Measurements from ENCODE around the gene ZFP3.
"Not testable (repeated sequence)": the region's sequence is repeated elsewhere in the genome, so short reads cannot be mapped to it uniquely, and the experiment has no call there.

The ZFP3 gene

DNA sequence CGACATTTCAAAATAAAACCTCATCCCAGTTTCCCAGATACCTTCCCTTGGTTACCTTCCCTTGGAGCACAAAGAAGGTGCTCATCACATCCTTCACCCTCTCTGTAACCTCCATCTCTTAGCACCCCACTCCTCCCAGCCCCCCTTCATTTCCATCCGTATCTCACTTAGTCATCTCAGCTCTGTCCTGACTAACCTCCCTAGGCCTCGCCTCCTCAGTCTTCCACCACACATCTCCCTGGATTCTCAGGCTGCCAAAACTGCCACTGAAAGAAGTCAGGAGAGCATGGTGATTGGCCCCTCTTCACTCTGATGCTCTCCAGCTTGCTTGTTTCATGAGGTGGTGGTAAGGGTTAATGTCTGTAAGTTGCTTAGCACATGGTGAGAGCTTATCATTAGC, 2.3 kb downstream of the ZFP3 start:
- DNase-seq = no peak

DNA sequence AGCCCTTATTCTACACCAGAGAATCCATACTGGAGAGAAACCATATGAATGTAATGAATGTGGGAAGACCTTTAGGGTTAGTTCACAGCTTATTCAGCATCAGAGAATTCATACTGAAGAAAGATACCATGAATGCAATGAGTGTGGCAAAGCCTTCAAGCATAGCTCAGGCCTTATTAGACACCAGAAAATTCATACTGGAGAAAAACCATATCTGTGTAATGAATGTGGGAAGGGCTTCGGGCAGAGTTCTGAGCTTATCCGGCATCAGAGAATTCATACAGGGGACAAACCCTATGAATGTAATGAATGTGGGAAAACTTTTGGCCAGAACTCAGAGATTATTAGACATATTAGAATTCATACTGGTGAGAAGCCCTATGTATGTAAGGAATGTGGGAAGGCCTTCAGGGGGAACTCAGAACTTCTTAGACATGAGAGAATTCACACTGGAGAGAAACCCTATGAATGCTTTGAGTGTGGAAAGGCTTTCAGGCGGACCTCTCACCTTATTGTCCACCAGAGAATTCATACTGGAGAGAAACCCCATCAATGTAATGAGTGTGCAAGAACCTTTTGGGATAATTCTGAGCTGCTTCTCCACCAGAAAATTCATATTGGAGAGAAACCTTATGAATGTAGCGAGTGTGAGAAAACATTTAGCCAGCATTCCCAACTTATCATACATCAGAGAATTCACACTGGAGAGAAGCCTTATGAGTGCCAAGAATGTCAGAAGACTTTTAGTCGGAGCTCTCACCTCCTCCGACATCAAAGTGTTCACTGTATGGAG, 14.1 kb downstream of the ZFP3 start:
- no peak for DNase-seq

DNA sequence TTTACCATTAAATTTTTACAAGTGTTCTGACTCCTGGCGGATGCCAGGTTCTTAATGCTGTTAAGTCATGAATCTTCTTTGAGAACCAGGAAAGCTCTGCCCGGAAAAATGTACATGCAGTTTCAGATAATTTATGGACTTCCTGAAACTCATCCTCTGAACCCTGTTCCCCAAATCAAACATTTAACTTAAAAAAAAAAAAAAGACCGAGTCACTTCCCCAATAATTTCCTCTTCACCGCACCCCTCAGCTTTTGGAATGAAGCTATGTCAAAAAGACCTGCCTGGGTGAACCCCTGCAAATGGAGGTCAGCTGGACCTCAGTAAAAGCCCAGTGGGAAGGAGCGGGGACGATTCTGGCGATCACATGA, 18.4 kb downstream of the ZFP3 start:
- DNase-seq = no peak

DNA sequence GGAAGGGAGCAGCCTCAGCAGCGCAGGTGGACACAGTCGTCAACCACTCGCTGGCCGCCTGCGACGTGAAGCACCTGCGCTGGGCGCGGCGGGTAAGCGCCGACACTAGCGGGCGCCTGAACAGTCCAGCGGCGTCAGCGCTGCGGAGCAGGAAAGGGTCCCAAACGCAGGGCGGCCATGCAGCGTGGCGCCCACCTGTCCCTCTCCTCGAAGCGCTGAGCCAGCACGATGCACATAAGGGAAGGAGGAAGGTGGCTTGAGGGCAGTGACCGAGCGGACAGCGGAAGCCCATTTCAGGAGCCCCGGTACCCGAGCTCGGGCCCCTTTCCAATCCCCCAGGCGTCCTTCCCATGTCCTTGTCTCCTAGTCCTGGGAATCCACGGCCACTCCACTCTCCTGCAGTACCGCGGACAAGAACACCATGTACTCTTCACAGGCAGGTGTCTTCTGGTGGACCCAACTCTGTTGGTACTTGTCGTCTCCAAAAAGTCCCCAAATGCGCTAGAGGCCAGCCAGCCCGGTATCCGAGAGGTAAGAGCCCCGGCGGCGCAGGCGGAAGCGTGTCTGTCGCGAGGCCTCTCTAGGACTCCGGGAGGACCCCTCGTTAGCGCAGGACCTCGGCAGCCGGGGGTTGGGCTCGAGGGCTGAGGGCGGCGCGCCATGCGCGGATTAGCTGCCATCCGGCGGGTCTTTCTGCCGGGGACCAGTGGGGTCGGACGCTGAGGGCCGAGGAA, 19.0 kb downstream of the ZFP3 start:
- no peak for DNase-seq

DNA sequence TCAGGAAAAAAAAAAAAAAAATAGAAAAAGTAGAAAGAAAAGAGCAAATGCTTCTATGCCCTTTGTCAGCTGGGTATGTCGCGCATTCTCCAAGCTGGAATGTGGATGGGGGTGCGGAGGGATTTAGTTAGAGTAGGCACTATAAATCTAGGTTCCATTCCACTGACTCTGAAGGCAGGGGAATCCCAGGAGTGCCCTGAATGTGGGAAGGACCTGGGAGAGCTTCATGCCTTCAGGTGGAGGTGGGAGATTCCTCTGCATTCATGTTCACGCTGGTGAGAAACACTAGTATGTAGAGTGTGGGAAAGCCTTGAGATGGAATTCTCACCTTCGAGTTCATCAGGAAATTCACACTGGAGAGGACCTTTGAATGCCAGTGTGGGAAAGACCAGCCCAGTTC, 21.0 kb downstream of the ZFP3 start:
- no peak for DNase-seq

DNA sequence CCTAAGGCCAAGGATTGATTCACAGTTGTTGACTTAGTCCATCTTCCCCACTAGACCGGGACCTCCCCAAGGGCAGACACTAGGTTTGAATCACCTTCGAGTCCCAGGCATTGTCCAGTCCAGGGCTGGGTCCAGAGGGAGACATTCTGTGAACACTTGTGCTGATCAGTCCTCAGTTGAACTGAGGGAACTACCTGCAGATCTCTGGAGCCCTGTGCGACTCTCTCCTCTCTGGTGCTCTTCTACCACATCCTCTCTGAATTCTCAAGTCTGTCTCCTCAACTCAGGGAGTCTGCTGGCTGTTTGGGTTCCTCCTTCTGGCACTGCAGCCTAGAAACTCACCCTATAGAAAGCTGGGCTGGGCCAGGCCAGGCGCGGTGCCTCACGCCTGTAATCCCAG, 22.6 kb downstream of the ZFP3 start:
- DNase-seq = no peak

DNA sequence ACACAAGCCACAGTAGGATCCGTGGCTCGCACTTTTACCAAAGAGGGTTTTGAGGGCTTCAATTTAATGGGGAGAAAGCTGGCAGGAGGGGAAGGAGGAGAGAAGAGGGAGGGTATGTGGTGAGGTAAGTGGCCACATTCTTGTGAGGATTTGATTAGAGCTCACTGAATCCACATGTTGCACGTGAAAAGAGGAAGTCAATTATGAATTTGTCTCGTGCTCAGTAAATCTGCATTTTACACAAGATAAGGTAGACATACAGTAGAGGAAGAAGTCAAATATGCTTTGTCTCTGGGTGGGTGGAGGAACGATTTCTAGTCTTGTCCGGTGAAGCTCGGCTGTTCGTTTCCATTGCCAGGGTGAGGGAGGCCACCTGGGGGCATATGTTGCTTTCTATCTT, 32.5 kb downstream of the ZFP3 start:
- DNase-seq = no peak

DNA sequence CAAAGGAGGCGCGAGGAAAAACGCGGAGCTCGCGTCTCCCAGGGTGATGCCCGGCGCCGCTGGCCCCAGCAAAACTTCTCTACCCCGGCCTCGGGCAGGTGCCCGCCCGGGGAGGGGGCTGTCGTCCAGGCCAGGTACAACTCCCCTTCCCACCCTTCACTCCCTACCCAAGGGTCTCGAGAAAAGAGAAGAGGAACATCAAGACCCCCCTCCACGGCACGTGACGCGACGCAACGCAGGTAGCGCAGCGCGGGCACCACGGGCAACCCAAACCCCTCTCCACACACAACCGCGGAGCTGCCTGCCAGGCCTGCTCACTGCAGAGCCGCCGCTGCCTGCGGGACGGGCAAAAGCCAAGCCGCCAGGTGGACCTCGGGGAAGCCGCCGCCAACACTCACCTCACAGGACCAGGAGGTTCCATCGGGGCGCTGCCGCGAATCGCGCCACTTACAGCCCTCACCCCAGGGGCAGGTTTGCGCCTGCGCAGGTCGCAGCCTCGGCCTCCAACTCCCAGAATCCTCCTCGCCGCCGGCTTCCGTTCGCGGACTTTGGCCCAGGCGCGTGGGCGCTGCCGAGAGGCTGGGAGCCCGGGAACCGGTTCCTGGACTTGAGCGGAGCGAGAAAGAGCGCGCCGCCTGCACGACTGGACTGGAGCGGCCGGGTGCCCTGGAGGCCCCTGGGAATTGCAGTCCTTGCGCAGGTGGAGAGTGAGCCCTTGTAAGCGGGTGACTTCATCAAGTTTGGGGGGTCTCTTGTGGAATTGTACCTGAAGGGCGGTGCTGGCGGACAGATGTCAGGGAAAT, 33.3 kb downstream of the ZFP3 start, which contains the start of gene ZNF232:
Gene ZNF232, minus strand, starts transcription at position 477 of the 803 bp plus-strand sequence. Its CDS starts 56 bp downstream, at position 421.
- peak; percentile 82 for DNase-seq

DNA sequence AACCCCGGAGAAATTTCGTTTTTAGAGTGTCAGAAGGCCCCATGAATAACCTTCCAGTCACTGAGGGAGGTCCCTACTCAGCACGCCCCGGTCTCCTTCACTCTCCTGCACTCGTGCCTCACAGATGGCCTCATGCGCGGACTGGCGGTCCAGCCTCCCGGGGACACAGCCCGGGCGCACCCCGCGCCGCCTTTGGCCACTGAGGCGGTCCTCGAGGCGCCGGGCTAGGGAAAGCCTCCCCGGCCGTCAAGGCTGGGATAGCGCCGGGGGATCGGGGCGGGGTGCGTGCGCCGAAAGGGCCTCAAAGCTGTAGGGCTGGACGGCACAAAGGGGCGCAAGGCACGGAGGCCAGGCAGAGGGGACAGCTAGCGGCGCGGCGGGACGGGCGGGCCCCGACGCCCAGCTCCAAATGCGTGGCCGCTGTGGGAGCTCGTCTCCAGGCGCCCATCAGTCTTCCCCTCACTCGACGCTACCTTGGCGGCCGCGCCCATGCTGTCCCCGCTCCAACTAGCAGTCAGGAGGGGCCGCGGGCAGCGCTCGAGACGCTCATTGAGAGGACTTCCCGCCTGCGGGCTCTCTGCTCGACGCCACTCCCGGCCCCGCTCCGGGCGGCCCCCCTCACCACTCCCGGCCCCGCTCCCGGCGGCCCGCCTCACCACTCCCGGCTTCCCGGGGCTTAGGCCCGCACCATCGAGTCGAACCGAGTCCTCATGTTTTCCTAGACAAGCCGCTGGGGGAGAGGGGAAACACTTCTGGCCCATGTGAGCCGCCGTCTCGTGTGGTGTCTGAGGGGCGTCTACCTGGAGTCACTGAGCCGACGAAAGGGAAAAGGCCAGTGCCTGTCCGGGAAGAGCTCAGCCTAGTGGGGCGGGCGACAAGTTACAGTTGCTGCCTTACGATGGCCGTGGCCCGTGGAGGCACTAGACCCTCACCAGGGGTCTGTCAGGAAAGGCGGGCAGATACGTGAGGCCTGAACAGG, 37.7 kb downstream of the ZFP3 start, which contains the start of gene USP6:
Gene USP6, plus strand, starts transcription at position 360 of the 979 bp plus-strand sequence. CDS start 14,336 bp downstream, outside the sequence.
- no peak for DNase-seq

DNA sequence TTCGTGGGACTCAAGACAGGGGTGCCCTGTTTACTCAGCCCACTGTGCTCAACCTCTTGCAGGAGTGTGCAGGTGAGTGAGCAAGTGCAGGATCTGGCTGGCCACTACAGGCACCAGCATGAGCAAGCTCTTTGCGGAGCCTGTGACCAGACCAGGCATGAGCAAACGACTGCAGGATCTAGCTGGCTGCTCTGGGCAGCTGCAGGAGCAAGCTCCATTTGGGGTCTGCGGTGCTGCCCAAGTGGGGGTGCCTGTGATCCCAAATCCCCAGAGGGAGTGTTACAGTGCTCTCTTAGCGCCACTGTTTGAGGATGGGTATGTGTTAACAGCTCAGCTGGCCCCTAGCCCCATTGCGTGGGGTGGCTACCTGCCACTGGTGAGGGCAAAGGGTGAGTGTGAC, 40.0 kb downstream of the ZFP3 start:
- no peak for DNase-seq

DNA sequence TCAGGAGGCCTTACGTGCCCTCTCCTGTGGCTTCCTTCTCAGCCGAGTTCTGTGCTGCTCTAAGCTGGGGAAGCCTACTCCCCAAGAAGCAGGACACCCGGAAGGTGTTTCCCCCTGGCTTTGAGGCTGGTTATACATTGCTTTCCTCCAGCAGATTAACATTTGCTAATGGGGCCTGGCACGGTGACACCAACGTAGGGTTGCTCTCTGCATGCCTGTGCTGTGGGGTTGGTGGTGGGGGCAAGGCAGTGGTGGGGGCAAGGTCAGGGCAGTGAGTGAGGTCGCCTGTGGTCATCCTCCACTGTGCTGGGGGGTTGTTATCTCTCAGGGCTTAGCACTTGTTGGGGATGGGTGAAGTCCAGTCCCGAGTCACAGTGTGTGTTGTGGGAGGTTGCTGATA, 41.8 kb downstream of the ZFP3 start:
- DNase-seq = no peak

DNA sequence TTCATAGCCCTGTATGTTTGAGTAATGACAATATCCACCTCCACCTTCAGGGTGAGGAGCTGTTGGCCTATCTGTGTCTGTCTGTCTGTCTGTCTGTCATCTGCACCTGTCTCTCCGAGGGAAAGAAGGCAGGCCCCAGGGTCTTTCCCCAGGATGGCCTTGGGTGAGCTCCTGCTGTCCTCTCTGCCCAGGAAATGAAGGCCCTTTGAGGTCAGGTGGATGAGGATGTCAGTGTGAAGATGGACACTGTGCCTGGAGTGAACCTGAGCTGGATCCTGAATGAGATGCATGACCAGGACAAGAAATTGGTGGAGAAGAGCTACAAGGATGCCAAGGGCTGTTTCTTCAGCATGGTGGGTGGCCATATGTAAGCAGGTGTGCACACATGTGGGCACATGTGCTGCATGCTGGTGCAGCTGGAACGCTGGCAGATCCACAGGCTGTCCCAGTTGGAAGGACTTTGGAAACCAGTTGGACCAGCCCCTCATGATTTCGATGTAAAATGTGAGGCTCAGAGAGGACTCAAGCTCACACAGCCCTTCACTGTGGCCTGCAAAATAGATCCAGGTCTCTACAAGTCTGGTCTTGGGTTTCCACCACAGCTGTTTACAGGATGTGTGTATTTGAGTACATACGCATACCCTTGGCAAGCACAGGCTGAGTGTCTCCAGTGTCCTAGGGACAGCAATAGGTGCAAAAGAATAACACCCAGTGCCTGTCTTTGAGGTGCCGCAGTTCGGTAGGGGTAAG, 42.3 kb downstream of the ZFP3 start:
- DNase-seq = not testable (repeated sequence)

DNA sequence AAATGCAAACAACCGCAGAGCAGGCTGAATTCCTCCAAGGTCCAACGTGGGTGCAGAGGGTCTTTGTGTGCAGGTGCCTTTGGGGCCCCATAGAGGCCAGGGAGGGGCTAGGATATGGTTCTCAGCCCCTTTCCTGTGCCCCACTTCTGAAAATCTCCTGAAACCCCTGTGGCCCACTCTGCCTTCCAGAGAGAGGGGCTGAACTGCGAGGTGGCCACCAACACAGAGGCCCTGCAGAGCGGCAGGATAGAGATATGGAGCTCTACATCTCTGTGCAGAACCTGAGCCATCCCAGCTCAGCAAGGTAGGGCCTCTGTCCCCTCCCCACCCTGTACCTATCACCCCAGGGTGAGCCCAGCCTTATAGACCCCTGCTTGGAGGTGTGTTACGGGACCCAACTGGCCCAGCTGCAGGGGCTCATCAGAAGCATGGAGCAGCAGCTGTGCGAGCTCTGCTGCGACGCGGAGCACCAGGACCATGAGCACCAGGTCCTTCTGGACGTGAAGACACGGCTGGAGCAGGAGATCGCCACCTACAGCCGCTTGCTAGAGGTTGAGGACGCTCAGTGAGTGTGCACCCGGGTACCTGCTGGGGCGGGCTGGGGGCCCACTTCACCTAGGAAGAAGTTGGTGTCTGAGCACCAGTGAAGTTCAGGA, 43.0 kb downstream of the ZFP3 start:
- DNase-seq = no peak

DNA sequence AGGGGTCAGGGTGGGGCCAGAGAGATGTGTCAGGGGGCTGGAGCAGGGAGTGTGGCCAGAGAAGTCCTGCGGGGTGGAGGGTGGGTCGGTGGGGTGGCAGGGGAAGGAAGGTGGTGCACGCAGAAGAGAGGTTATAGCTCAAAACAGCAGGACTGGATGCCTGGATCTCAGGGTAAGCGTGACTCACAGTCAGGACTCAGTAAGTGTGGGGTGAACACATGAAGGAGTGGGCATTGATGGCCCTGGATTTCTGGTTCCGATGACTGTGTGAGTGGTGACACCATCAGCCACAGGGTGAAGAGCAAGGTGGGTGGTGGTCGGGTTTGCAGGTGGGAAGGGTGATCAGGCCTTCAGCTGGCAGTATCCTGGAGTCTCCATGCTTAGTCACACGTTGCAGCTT, 43.8 kb downstream of the ZFP3 start:
- not testable (repeated sequence) for DNase-seq

DNA sequence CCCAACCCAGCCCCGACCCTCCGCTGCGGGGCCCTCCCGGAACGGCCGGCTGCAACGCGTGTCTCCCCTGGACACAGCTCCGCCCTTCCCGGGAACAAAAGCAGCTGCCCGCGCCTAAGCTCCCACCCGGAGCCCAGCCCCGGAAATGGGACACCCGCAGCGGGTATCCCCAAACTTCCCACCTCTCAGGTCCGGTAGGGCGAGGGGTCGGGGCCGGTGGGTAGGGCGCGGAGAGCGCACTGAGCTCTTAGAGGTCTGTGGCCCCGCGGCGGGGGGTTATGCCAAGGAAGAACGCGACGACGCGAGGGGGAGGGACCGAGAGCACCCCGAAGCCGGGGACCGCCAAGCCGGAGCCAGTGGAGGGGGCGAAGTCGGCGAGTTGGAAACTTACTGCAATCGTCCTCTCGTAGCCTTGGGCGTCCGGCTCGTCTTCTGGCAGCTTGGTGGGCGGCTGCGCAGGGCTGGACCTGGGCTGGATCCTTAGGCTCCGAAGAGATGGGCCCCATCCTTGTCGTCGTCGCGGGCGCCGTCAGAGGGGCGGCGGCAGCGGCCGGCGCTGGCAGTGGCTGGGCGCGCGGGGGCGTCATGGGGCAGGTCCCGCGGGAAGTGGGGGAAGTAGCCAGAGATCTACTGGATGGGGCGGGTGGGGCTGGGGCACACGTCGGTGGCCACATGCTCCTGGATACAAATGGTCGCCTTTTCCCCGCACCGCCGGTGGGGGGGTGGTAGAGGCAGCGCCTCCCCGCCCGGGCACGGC, 44.5 kb downstream of the ZFP3 start:
- DNase-seq = no peak

DNA sequence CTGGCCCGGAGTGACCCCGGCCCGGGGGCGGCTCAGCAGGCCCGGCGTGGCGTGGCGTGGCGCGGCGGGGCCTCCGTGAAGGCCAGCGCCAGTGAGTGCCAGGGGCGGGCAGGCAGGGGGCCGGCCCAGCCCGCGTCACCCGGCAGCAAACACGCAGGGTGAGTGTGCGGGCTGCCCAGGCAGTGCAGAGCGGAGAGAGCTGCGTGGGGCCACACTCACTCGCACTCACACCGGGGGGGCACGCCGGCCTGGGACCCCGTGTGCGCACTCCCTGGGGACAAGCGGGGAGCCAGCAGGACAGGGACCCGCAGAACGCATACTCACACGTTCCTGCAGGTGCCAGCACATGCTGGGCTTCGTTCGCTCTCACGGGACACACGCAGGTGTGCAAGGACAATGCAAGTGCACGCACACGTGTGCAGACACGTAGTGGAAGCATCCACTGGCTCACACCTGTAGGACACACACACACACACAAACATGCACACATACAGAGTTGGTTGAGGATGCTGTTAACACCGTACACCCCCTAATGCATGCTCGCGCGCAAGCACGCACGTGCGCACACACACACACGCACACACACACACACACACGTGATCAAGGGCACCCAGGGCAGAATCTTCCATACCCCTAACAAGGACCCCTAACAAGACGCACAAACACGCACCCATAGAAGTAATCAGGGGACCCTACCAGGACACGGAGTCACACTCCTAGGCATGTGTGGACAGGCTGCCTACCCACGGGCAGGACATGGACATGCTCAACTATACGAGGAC, 45.3 kb downstream of the ZFP3 start:
- DNase-seq = no peak

DNA sequence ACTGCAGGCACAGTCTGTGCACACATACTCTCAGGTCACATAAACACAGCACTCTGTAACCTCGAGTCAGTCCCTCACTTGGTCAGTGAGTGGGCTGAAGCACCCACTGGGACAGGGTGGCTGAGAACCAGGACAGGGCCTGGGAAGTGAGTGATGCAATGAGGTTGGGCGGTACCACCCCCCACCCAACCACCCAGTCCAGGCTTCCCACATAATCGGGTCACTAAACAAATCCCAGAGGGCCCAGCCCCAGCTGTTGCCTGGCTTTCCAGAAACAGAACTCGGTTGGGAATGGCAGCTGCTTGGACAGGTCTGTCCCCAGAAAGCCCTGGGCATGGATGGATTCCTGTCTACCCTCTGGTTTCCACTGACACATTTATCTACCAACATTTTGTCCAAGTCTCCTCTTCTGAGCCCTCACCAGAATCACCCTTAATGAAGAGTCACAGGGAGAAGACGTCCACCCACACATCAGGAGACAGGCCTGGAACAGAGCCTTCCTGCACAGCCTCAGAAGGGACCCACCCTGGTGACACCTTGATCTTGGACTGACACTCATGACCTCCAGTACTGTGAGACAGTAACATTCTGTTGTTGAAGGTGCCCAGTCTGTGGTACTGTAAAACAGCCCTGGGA, 46.0 kb downstream of the ZFP3 start:
- not testable (repeated sequence) for DNase-seq

DNA sequence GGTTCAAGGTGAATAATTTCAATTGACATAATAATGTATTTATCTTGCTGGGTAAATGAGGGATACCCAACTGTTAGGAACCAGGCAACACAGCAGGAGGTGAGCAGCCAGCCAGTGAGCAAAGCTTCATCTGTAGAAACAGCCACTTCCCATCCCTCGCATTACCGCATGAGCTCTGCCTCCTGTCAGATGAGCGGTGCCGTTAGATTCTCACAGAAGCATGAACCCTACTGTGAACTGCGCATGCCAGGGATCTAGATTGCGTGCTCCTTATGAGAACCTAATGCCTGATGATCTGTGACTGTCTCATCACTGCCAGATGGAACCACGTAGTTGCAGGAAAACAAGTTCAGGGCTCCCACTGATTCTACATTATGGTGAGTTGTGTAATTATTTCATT, 46.6 kb downstream of the ZFP3 start:
- DNase-seq = not testable (repeated sequence)
